NCI-H2227 (cell line): ENCODE results near the gene TEX13A.
"Not testable (repeated sequence)": the region's sequence is repeated elsewhere in the genome, so short reads cannot be mapped to it uniquely, and the experiment has no call there.

Experiments used
- DNase-seq: peaks from one replicate; lab custom pipeline; 2025; ENCODE audit not compliant: unreplicated experiment; lab: John Stamatoyannopoulos, UW

TEX13A gene

GRCh38 chrX:105220636-105221035 is at the start of gene TEX13A:
Gene TEX13A (minus strand): TSS chrX:105220694. CDS start chrX:105220397, 297 bp downstream.
- DNase-seq, result no peak

- DNase-seq, result no peak
Measured at GRCh38 chrX:105269386-105269785, 48.9 kb upstream of the TEX13A start.

- DNase-seq, result no peak
Measured at GRCh38 chrX:105267167-105267566, 46.7 kb upstream of the TEX13A start.

GRCh38 chrX:105266456-105266855 is 46.0 kb upstream of the TEX13A start:
- no peak for DNase-seq

- no peak for DNase-seq
Measured at GRCh38 chrX:105265093-105265492, 44.6 kb upstream of the TEX13A start.

GRCh38 chrX:105263801-105264200 is 43.3 kb upstream of the TEX13A start:
- DNase-seq, result no peak

- no peak for DNase-seq
Measured at GRCh38 chrX:105263171-105263570, 42.7 kb upstream of the TEX13A start.

GRCh38 chrX:105260291-105261043 is 40.0 kb upstream of the TEX13A start:
- DNase-seq, result no peak

- no peak for DNase-seq
Measured at GRCh38 chrX:105241056-105241455, 20.6 kb upstream of the TEX13A start.

- not testable (repeated sequence) for DNase-seq
Measured at GRCh38 chrX:105237407-105237806, 16.9 kb upstream of the TEX13A start.

GRCh38 chrX:105229146-105229545 is 8.7 kb upstream of the TEX13A start:
- no peak for DNase-seq

GRCh38 chrX:105228602-105229001 is 8.1 kb upstream of the TEX13A start:
- no peak for DNase-seq

- DNase-seq, result no peak
Measured at GRCh38 chrX:105226499-105226898, 6.0 kb upstream of the TEX13A start.

GRCh38 chrX:105221374-105221773 is 880 bp upstream of the TEX13A start:
- DNase-seq, result no peak

- no peak for DNase-seq
Measured at GRCh38 chrX:105219454-105220401, 766 bp downstream of the TEX13A start.

GRCh38 chrX:105211066-105211575 is 9.4 kb downstream of the TEX13A start:
- no peak for DNase-seq

GRCh38 chrX:105210258-105210657 is 10.2 kb downstream of the TEX13A start:
- no peak for DNase-seq

GRCh38 chrX:105209406-105209805 is 11.1 kb downstream of the TEX13A start:
- DNase-seq, result no peak

GRCh38 chrX:105191878-105192277 is 28.6 kb downstream of the TEX13A start:
- DNase-seq, result peak; percentile 4

GRCh38 chrX:105190252-105190853 is 30.1 kb downstream of the TEX13A start:
- peak; percentile 22 for DNase-seq

GRCh38 chrX:105189093-105189492 is 31.4 kb downstream of the TEX13A start:
- no peak for DNase-seq
